ENCODE results near the gene WBP2NL. TPM values are rescaled to one million over a fixed set of nuclear protein-coding genes. Genes with fewer than 3 reads are reported as not detected.

Gene WBP2NL
- total RNA-seq, 4 donors from 2014 or later: 3.7 to 6.6 TPM; not detected in 2

- TF ChIP-seq CTCF (IDR thresholded peaks at IDR 0.05): no peak
- no peaks in the 10 kb centered on the region for H3K9me3 ChIP-seq
- H3K27ac ChIP-seq: no peak overlapping the region
- no peak for DNase-seq
- no peaks in the 10 kb centered on the region for H3K4me1 ChIP-seq
- intact Hi-C loops (cut with DNase I; ENCODE audit: low total_unique reads): no loop called here
- H3K36me3 ChIP-seq: no peaks in the 10 kb centered on the region
- H3K4me3 ChIP-seq: no peak overlapping the region
- no peaks in the 10 kb centered on the region for H3K27me3 ChIP-seq
Observed at GRCh38 chr22:41968601-41969000, 30.0 kb upstream of the WBP2NL start.

GRCh38 chr22:41969110-41969646 lies 29.4 kb upstream of the WBP2NL start, which contains the start of gene SEPTIN3:
Gene SEPTIN3, plus strand, starts transcription at chr22:41969443. Its CDS starts 2,050 bp downstream, at chr22:41971493.
- no peak within 1 kb of the TSS for H3K27ac ChIP-seq
- no peaks in the 10 kb centered on the region for H3K4me1 ChIP-seq
- intact Hi-C loops (cut with DNase I; ENCODE audit: low total_unique reads): no loop called here
- no peak for DNase-seq
- TF ChIP-seq POLR2A (IDR thresholded peaks at IDR 0.05) (no peak), CTCF (IDR thresholded peaks at IDR 0.05) (no peak)
- H3K4me3 ChIP-seq: no peak within 1 kb of the TSS
- no peaks in the 10 kb centered on the region for H3K9me3 ChIP-seq
- no peaks in the 10 kb centered on the region for H3K36me3 ChIP-seq
- H3K27me3 ChIP-seq: no peaks in the 10 kb centered on the region

GRCh38 chr22:41970601-41971000 lies 28.0 kb upstream of the WBP2NL start:
- H3K36me3 ChIP-seq: no peaks in the 10 kb centered on the region
- intact Hi-C loops (cut with DNase I; ENCODE audit: low total_unique reads): no loop called here
- TF ChIP-seq CTCF (IDR thresholded peaks at IDR 0.05): no peak
- H3K4me1 ChIP-seq: no peaks in the 10 kb centered on the region
- H3K27me3 ChIP-seq: no peaks in the 10 kb centered on the region
- no peak overlapping the region for H3K4me3 ChIP-seq
- no peak for DNase-seq
- H3K27ac ChIP-seq: no peak overlapping the region
- no peaks in the 10 kb centered on the region for H3K9me3 ChIP-seq

GRCh38 chr22:41971431-41971830 lies 27.2 kb upstream of the WBP2NL start:
- intact Hi-C loops (cut with DNase I; ENCODE audit: low total_unique reads): no loop called here
- Histone ChIP-seq H3K27me3 (peaks cover 0 to 3% of the 10 kb centered on the region in 2 donors), H3K4me3 (no peak overlapping the region), H3K4me1 (peaks cover 0 to 4% of the 10 kb centered on the region in 2 donors), H3K27ac (no peak overlapping the region), H3K9me3 (no peaks in the 10 kb centered on the region), H3K36me3 (no peaks in the 10 kb centered on the region)
- DNase-seq: no peak
- TF ChIP-seq CTCF (IDR thresholded peaks at IDR 0.05) (no peak), POLR2A (IDR thresholded peaks at IDR 0.05) (no peak)

- TF ChIP-seq POLR2A (IDR thresholded peaks at IDR 0.05) (no peak), CTCF (IDR thresholded peaks at IDR 0.05) (no peak)
Observed at GRCh38 chr22:41974691-41975290, 23.8 kb upstream of the WBP2NL start.

More at GRCh38 chr22:41974691-41975290, 23.8 kb upstream of the WBP2NL start:
- H3K4me3 ChIP-seq: no peak overlapping the region
- H3K4me1 ChIP-seq: peaks cover 0 to 4% of the 10 kb centered on the region in 2 donors
- no peak overlapping the region for H3K27ac ChIP-seq
- no peaks in the 10 kb centered on the region for H3K36me3 ChIP-seq
- H3K27me3 ChIP-seq: peaks cover 0 to 4% of the 10 kb centered on the region in 2 donors
- DNase-seq: no peak
- H3K9me3 ChIP-seq: no peaks in the 10 kb centered on the region
- intact Hi-C loops (cut with DNase I; ENCODE audit: low total_unique reads): no loop called here
